Effector memory CD8-positive, alpha-beta T cell (primary cell): ENCODE data around the gene WNT8B.
A peak's percentile ranks its signal among the peaks of the same experiment; 100 is the strongest.

Experiments used
- ATAC-seq: fragments of 150-1000 bp; cut with Tn5 transposase; replicated peaks from 2 replicates; pipeline ENCODE4 v1.10.0; 2021; ENCODE audit warnings: mild to moderate bottlenecking, moderate library complexity
- DNase-seq, 3 experiments: peaks; one replicate each; pipeline ENCODE4 v3.0.0; 2021
- H3K27ac Mint-ChIP-seq, 2 donors: one replicate each; pipeline ENCODE4 v1.8.0; 2022; ENCODE audit warnings: mild to moderate bottlenecking in 2 of 2, mixed read lengths in 2 of 2, moderate library complexity in 2 of 2
- H3K27me3 Mint-ChIP-seq, 2 donors: one replicate each; pipeline ENCODE4 v1.8.0; 2022; ENCODE audit warnings: mixed read lengths in 2 of 2
- H3K36me3 Mint-ChIP-seq: one replicate; pipeline ENCODE4 v1.8.0; 2022; ENCODE audit warnings: mild to moderate bottlenecking, moderate library complexity, mixed read lengths; ENCODE audit not compliant: insufficient read depth
- H3K4me1 Mint-ChIP-seq, 2 donors: one replicate each; pipeline ENCODE4 v1.8.0; 2022; ENCODE audit warnings: low read depth in 2 of 2, mixed read lengths in 2 of 2
- H3K4me3 Mint-ChIP-seq, 2 donors: one replicate each; pipeline ENCODE4 v1.8.0; 2022; ENCODE audit warnings: mild to moderate bottlenecking in 2 of 2, mixed read lengths in 2 of 2, moderate library complexity in 2 of 2
- H3K9me3 Mint-ChIP-seq, 2 donors: one replicate each; pipeline ENCODE4 v1.8.0; 2022; ENCODE audit warnings: mixed read lengths in 2 of 2

WNT8B gene

DNA sequence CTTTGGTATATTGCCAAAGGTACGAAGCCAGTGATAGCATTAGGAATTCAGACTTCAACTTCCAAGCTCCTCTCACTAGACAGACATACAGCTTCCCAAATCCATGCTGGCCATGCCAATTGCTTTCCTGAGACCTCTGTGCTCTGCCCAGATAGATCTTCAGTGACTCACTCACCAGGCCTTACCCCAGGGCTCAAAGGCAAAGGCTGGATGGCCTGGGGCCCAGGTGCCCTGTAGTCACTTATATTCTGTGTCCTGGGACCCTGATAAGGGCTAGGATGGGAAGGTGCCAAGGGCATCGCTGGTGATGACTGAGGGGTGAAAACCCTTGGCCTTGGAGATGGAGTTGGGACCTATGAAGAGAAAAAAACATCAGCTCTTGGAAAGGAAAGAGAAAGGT is 27.7 kb downstream of the WNT8B start:
- no peak overlapping the region for H3K4me3 Mint-ChIP-seq
- no peaks in the 10 kb centered on the region for H3K4me1 Mint-ChIP-seq
- no peak for ATAC-seq
- H3K27ac Mint-ChIP-seq, result no peak overlapping the region
- no peaks in the 10 kb centered on the region for H3K9me3 Mint-ChIP-seq
- no peak for DNase-seq
- no peaks in the 10 kb centered on the region for H3K27me3 Mint-ChIP-seq
- H3K36me3 Mint-ChIP-seq, result peaks cover 40% of the 10 kb centered on the region

DNA sequence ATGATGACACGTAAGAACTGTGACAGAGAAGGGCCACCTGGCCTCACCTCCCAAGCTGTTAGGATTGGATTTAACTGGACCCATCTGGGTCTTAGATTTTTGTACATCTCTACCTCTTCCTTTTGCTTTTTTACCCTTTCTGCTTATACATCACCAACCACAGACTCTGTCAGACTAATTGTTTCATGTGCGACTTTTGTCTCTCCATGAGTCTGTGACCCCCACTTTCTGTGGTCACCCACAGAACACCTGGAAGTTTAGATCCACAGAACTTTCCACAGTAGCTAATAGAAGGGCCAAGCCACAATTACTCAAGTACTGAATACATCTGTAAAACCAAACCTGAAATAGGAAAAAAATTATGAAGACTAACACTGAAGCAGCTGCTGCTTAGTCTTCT is 33.8 kb downstream of the WNT8B start:
- Mint-ChIP-seq H3K9me3 (no peaks in the 10 kb centered on the region), H3K4me3 (no peak overlapping the region), H3K4me1 (peaks cover 0 to 2% of the 10 kb centered on the region in 2 donors), H3K27me3 (no peaks in the 10 kb centered on the region), H3K27ac (peak overlapping the region in 1 of 2 donors; percentile 59), H3K36me3 (peaks cover 40% of the 10 kb centered on the region)
- ATAC-seq, result no peak
- no peak for DNase-seq

DNA sequence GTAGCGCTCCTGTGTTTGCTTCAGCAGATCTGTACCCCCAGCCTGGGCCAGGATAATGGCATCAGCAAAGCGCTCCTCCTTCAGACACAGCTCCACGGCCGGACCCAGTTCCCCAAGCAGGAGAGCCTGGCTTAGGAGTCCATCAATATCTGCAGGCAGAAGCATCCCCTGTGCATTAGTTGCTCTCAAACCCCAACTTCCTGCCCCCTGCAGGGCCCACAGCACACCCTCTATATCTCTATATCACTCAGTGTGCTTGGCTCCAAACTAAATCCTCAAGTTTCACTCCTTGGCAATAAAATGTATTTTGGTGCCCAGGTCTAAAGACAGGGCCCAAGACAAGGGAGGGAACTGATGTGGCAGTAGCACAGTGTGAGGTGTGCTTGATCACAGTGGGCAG is 35.2 kb downstream of the WNT8B start:
- Mint-ChIP-seq H3K27ac (no peak overlapping the region), H3K4me1 (peaks cover 6% of the 10 kb centered on the region in 2 donors), H3K9me3 (no peaks in the 10 kb centered on the region), H3K36me3 (peaks cover 37% of the 10 kb centered on the region), H3K27me3 (no peaks in the 10 kb centered on the region), H3K4me3 (no peak overlapping the region)
- DNase-seq (no peak), ATAC-seq (no peak)

DNA sequence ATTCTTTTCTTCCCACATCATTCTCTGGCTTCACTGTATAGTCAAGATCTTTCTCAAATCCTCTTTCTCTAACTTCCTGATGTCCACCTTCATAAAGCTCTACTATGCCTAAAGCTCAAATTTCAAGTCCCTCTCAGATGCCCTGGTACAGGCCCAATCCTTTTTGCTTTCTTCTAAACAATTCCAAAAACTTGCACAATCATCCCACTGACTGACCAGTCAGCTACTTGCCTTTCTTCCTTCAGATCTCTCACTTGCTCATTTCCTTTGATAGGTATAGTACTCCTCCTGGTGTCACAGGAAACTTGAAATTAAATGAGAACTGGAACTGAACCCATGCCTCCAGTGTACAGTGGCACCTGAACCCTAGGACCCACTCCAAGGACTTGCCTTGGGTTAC is 38.6 kb downstream of the WNT8B start:
- Mint-ChIP-seq H3K27ac (no peak overlapping the region), H3K4me1 (peaks cover 12 to 13% of the 10 kb centered on the region in 2 donors), H3K4me3 (no peak overlapping the region), H3K27me3 (no peaks in the 10 kb centered on the region), H3K9me3 (no peaks in the 10 kb centered on the region), H3K36me3 (peaks cover 36% of the 10 kb centered on the region)
- no peak for ATAC-seq
- no peak for DNase-seq

DNA sequence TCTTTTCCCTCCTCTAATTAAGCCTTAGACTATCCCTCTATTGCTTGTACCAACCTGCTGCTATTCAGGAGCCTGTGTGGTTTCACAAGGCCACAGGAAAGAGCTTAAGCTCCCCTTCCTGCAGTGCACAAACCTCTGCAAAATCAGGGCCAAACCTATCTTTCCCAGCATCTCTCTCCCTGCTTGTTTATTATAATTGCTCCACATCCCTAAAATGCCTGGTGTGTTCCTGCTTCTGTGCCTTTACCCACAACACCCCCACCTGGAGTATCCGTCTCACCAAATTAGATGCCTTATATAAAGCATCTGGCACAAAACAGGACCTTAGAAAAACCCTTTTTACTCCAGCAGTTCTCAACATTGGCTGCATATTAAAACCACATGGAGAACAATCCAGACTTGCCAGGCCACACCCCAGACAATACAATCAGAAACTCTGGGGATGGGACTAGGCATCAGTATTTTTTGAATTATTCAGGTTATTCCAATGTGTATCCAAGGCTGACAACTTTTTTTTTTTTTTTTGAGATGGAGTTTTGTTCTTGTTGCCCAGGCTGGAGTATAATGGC is 40.2 kb downstream of the WNT8B start:
- H3K27me3 Mint-ChIP-seq, result no peaks in the 10 kb centered on the region
- no peak for DNase-seq
- peaks cover 36% of the 10 kb centered on the region for H3K36me3 Mint-ChIP-seq
- no peaks in the 10 kb centered on the region for H3K9me3 Mint-ChIP-seq
- H3K4me1 Mint-ChIP-seq, result peaks cover 14 to 24% of the 10 kb centered on the region in 2 donors
- ATAC-seq, result no peak
- H3K4me3 Mint-ChIP-seq, result no peak overlapping the region
- H3K27ac Mint-ChIP-seq, result no peak overlapping the region

DNA sequence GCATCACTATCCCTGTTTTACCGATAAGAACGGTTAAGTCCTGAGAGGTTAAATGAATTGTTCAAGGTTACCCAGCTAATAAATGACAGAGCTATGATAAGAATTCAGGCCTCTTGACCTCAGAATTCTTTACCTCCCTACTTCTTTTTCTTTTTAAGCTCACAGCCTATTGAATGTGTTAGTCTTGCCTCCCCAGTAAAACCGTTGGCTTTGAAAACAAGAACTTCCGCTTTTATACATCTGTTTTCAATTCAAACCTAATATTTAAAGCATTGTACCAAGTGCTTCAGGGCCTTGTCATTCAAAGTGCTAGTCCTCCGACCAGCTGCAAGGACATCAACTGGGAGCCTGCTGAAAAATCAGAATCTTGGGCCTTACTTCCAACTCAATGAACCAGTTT is 41.3 kb downstream of the WNT8B start:
- peaks cover 23 to 31% of the 10 kb centered on the region in 2 donors for H3K4me1 Mint-ChIP-seq
- no peaks in the 10 kb centered on the region for H3K9me3 Mint-ChIP-seq
- peaks cover 32% of the 10 kb centered on the region for H3K36me3 Mint-ChIP-seq
- H3K27ac Mint-ChIP-seq, result no peak overlapping the region
- no peak for DNase-seq
- H3K27me3 Mint-ChIP-seq, result no peaks in the 10 kb centered on the region
- no peak for ATAC-seq
- no peak overlapping the region for H3K4me3 Mint-ChIP-seq

DNA sequence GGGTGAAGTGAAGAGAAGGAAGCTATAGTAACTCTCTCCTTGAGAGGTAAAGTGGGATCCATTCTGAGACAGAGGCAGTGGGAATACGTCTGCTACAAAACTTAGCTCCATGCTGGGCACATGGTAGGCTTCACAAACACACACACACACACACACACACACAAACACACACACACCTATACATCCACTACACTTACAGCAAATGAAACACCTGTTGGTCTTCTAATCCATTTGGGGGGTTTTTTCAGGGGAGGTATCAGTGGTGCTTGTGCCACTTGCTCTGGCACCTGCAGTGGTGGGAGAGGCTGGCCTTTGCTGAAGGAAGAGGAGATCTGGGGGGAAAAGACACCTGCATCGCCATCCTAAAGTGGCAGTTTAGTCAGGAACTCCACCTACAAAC is 42.4 kb downstream of the WNT8B start:
- Mint-ChIP-seq H3K27ac (no peak overlapping the region), H3K27me3 (no peaks in the 10 kb centered on the region), H3K4me1 (peaks cover 33 to 37% of the 10 kb centered on the region in 2 donors), H3K9me3 (no peaks in the 10 kb centered on the region), H3K36me3 (peaks cover 24% of the 10 kb centered on the region), H3K4me3 (no peak overlapping the region)
- ATAC-seq (no peak), DNase-seq (no peak)

DNA sequence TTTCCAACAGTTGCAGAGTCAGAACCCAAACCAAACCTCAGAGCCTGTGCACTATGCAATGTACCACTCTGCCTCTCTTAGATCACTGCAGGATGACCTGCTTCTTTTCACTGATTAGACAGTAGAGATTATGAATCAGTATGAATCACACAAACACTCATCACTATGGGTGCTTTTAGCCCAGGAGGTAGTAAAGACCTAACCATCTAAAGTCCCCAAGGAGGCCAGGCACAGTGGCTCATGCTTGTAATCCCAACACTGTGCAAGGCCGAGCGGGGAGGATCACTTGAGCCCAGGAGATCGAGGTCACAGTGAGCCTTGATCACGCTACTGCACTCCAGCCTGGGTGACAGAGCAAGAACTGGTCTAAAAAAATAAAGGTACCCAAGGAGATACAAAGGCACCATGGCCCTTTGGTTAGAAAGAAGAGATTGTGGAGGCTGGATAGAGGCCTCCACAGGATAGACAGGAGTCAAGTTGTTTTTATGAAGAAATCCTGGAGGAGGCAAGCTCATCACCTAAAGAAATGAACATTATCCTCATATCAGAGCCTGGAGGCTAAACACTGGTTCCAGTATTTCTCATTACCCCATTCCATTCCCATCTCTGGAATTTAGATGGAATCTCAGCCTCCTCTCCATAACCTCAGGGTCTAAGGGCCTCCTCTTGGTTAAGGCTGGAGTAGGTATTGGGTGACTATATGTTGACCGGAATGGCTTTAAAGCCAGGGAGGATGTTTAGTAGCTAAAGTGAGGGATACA is 44.0 kb downstream of the WNT8B start:
- H3K4me1 Mint-ChIP-seq, result peaks cover 49 to 52% of the 10 kb centered on the region in 2 donors
- H3K36me3 Mint-ChIP-seq, result peaks cover 30% of the 10 kb centered on the region
- ATAC-seq (no peak), DNase-seq (no peak)
- H3K4me3 Mint-ChIP-seq, result peak overlapping the region in 1 of 2 donors; percentile 5
- no peaks in the 10 kb centered on the region for H3K27me3 Mint-ChIP-seq
- H3K9me3 Mint-ChIP-seq, result no peaks in the 10 kb centered on the region
- peak overlapping the region in 1 of 2 donors; percentile 72 for H3K27ac Mint-ChIP-seq

DNA sequence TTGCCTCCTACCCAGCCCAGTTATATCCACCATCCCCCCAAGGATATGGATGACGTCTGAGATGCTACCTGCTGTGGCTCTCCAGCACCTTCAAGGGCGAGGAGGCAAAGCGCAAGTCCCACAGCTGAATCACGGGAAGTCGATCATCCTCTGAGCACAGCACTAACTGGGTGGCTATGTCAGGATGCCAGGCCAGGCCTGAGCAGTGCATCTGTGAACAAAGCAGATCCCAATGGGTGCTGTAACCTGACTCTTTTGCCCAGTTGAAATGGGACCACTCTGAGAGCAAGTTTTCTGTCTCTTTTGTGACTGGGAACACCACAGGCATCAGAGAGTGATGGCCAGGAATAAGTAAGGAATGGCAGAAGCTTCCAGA is 44.5 kb downstream of the WNT8B start:
- ATAC-seq, result no peak
- DNase-seq, result no peak
- Mint-ChIP-seq H3K4me1 (peaks cover 55 to 58% of the 10 kb centered on the region in 2 donors), H3K4me3 (peak overlapping the region in 1 of 2 donors; percentile 5), H3K27ac (peak overlapping the region in 1 of 2 donors; percentile 72), H3K27me3 (no peaks in the 10 kb centered on the region), H3K9me3 (no peaks in the 10 kb centered on the region), H3K36me3 (peaks cover 28% of the 10 kb centered on the region)

DNA sequence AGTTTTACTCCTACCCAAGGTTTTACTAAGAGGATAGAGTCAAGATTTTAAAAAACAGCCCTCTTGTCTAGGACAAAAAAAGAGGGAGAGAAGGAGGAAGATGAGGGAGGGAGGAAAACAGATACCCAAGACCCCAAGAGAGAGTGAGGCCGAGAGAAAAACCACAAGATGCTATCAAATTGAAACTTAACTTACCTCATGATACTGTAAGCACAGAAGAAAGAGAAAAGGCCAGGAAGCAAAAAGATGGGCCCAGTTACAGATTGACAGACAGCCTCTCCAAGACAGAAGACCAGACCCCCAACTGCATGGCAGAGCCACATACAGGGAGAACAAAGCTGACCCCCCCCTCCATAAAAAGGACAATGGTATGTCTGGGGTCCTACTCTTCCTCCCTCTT is 45.5 kb downstream of the WNT8B start:
- DNase-seq (no peak), ATAC-seq (no peak)
- Mint-ChIP-seq H3K4me1 (peaks cover 51 to 57% of the 10 kb centered on the region in 2 donors), H3K36me3 (peaks cover 28% of the 10 kb centered on the region), H3K27ac (peak overlapping the region; percentile 66 to 76), H3K27me3 (no peaks in the 10 kb centered on the region), H3K9me3 (no peaks in the 10 kb centered on the region), H3K4me3 (peak overlapping the region; percentile 57 to 59)

DNA sequence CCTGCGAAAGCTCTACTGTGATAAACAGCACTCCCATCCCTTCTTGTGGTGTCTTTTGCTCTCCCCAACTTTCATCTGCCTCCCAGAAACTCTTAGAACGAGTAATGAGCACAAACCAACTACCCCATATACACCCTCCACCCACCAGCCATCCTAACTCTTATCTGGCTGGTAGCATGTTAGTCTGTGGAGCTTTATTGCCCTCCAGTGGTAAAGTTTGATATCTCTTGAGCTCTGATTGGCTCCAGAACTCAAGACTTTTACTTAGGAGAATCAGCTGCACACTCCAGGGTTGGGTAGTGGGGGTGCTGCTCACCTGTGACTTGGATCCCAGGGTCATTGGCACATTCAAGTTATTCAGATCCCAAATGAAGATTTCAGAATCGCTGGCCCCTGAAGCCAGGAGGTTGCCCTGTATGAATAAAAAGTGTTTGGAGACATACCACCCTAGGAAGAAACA is 45.9 kb downstream of the WNT8B start:
- Mint-ChIP-seq H3K4me3 (peak overlapping the region; percentile 57 to 59), H3K27ac (peak overlapping the region; percentile 66 to 76), H3K4me1 (peaks cover 51 to 57% of the 10 kb centered on the region in 2 donors), H3K27me3 (no peaks in the 10 kb centered on the region), H3K9me3 (no peaks in the 10 kb centered on the region), H3K36me3 (peaks cover 26% of the 10 kb centered on the region)
- DNase-seq (peak; percentile 42 to 52 (median 47)), ATAC-seq (peak; percentile 37)

DNA sequence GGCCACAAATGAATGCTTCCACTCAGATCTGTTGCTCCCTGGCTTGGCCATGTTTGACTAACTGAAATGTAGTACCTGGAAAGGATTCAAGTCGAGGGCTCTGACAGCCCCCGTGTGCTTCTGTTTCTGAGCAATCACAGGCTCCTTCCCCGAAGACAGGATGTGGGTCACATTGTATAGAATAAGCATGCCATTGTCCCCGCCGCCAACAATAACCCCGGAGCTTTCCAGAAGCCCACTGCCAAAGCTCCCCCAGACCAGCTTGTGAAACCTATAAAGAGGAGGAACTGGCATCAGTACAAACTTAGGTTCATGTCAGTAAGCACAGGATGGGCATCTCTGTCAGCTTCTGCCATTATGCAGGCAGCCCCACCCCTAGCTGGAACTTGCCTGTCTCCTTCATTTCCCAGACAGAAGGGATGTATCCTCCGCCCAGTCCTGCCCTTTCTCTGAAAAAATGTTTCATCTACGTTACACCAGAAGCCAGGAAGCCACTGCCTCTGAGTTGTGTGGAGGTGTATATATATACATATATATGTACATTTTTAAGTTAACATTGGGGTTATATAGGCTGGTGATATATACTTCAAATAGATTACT is 46.5 kb downstream of the WNT8B start:
- no peak for ATAC-seq
- DNase-seq, result peak in 1 of 3 experiments; percentile 17

DNA sequence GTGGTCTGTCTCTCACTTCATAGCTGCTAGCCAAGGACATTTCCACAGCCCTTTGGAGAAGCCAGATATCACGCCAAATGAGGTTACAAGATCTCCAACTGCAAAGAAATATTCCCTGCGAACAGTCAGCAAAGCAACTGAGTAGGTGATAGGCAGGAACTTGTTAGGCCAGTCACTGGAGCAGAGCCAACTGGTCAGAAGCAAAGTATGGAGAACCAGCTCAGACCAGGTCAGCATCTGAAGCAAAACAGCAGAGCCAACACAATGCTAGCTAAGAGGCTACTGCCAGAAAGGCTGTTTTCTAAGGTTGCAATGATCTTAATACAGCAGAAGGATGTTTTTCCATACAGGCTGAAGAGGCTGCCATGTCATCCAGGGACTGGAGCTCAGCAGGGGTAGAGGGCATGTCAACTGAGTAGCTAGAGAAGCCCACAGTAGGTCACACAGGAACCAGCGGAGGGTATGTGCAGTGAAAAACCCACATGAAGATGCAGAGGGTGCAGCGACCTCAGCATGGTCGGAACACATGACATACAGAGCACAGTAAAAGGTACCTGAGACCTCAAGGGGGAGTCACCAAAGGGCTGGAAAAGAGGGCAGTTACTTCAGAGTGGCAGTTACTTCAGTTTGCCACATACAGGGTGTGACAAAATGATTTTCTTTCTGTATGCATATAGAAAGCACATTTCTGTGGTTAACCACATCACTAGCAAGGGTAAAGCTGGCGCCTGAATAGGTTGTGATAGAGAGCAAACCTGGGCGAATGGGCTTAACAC is 47.9 kb downstream of the WNT8B start:
- DNase-seq, result peak; percentile 59 to 70 (median 65)
- peak; percentile 89 for ATAC-seq
- Mint-ChIP-seq H3K4me3 (peak overlapping the region; percentile 54 to 59), H3K36me3 (peaks cover 18% of the 10 kb centered on the region), H3K4me1 (peaks cover 51 to 57% of the 10 kb centered on the region in 2 donors), H3K27ac (peak overlapping the region; percentile 58 to 83), H3K9me3 (no peaks in the 10 kb centered on the region), H3K27me3 (no peaks in the 10 kb centered on the region)

More for the DNA sequence above, 46.5 kb downstream of the WNT8B start:
- peaks cover 51 to 57% of the 10 kb centered on the region in 2 donors for H3K4me1 Mint-ChIP-seq
- H3K9me3 Mint-ChIP-seq, result no peaks in the 10 kb centered on the region
- no peaks in the 10 kb centered on the region for H3K27me3 Mint-ChIP-seq
- H3K36me3 Mint-ChIP-seq, result peaks cover 21% of the 10 kb centered on the region
- peak overlapping the region; percentile 57 to 59 for H3K4me3 Mint-ChIP-seq
- H3K27ac Mint-ChIP-seq, result peak overlapping the region; percentile 6 to 76
